ENCODE results near the gene SMG6. TPM values are rescaled to one million over a fixed set of nuclear protein-coding genes. Genes with fewer than 3 reads are reported as not detected.

The SMG6 gene
- total and polyA plus RNA-seq, 2 donors (not counting 3 experiments of a cell fraction or from before 2014, with no cell fraction given), result 40.1 to 42.2 TPM

GRCh38 chr17:2183346-2183745 is 120.2 kb downstream of the SMG6 start:
- BruUV-seq (replicated peaks), result no TSS peak
- H3K27ac ChIP-seq (ENCODE audit: insufficient read depth, low read depth, low read length), result no peak overlapping the region
- H3K4me1 ChIP-seq (ENCODE audit: control insufficient read depth, extremely low read depth, insufficient read depth, low read length), result peaks cover 41% of the 10 kb centered on the region
- no peak overlapping the region for H2AFZ ChIP-seq (ENCODE audit: low read depth, low read length)
- H3K9ac ChIP-seq (replicated peaks; ENCODE audit: extremely low read depth, insufficient read depth, low read length), result no peak overlapping the region
- H3K9me3 ChIP-seq (replicated peaks; ENCODE audit: control insufficient read depth, insufficient read depth, low read length), result no peaks in the 10 kb centered on the region
- DNase-seq (ENCODE audit: low read depth, low spot score) (no peak), FAIRE-seq (no peak)
- H4K20me1 ChIP-seq (replicated peaks; ENCODE audit: control insufficient read depth, extremely low read depth, insufficient read depth, low read length), result no peaks in the 10 kb centered on the region
- dilution Hi-C loops (cut with MboI; ENCODE audit: extremely low pct_ligation_motif_present, low sequenced_read_pairs), result no loop called here
- TF ChIP-seq GATA2 (IDR thresholded peaks at IDR 0.05; ENCODE audit: insufficient read depth, insufficient read length, low read depth, low read length) (no peak), POLR2AphosphoS5 (IDR thresholded peaks at IDR 0.05; ENCODE audit: insufficient read depth, low read depth, low read length) (no peak), EZH2 (IDR thresholded peaks at IDR 0.05; ENCODE audit: borderline replicate concordance, low read depth, low read length, severe bottlenecking) (no peak), MYC (IDR thresholded peaks at IDR 0.05; ENCODE audit: low read depth, low read length) (no peak), POLR2A (IDR thresholded peaks at IDR 0.05; ENCODE audit: low read depth, low read length) (no peak), FOS (IDR thresholded peaks at IDR 0.05; ENCODE audit: borderline replicate concordance, insufficient read depth, low read length) (no peak), JUN (IDR thresholded peaks at IDR 0.05; ENCODE audit: borderline replicate concordance, insufficient read depth, insufficient read length, low read depth) (no peak), CTCF (IDR thresholded peaks at IDR 0.05; ENCODE audit: extremely low read depth in 1 of 2, insufficient read depth in 1 of 2, low read depth in 1 of 2, low read length in 2 of 2) (no peak), MAX (IDR thresholded peaks at IDR 0.05; ENCODE audit: insufficient read depth, insufficient read length) (no peak)
- ChIA-PET POLR2A (no interaction called here), CTCF (interaction anchor here (1.0 to 1.3 kb wide), 2 partner anchors 11 to 125 kb away, joined by 3 read pairs; no protein-coding TSS in a partner anchor)
- intact Hi-C loops (cut with micrococcal nuclease), result no loop called here
- H3K27me3 ChIP-seq (ENCODE audit: control insufficient read depth in 2 of 2, insufficient read depth in 2 of 2, low read length in 2 of 2), result no peaks in the 10 kb centered on the region
- no peak overlapping the region for H3K4me2 ChIP-seq (ENCODE audit: insufficient read depth, low read length)
- peaks cover 0 to 6% of the 10 kb centered on the region in 2 experiments for H3K36me3 ChIP-seq (ENCODE audit: control insufficient read depth in 2 of 2, extremely low read depth in 1 of 2, insufficient read depth in 2 of 2, low read length in 2 of 2)
- H3K4me3 ChIP-seq (replicated peaks in 1 of 3; ENCODE audit: insufficient read depth in 1 of 3, low read depth in 1 of 3, low read length in 3 of 3), result no peak overlapping the region
- H3K9me1 ChIP-seq (replicated peaks; ENCODE audit: control insufficient read depth, extremely low read depth, insufficient read depth, low read length), result no peaks in the 10 kb centered on the region
- H3K79me2 ChIP-seq (ENCODE audit: control insufficient read depth, insufficient read depth, low read length), result no peaks in the 10 kb centered on the region
